Fibroblast of skin of scalp (primary cell): ENCODE results near the gene TMSB10.
A peak's percentile ranks its signal among the peaks of the same experiment; 100 is the strongest.
"Not testable (repeated sequence)": the region's sequence is repeated elsewhere in the genome, so short reads cannot be mapped to it uniquely, and the experiment has no call there.

Source experiments
- DNase-seq: peaks from one replicate; pipeline ENCODE4 v3.0.0-alpha.2; 2013

Gene TMSB10

GRCh38 chr2:84904717-84905174 lies 710 bp upstream of the TMSB10 start:
- peak; percentile 71 for DNase-seq

GRCh38 chr2:84906108-84906899 lies 848 bp downstream of the TMSB10 start:
- DNase-seq = no peak

- DNase-seq = peak; percentile 93
Measured at GRCh38 chr2:84906900-84907714, 1.7 kb downstream of the TMSB10 start.

- DNase-seq = no peak
Measured at GRCh38 chr2:84908948-84909713, 3.7 kb downstream of the TMSB10 start.

GRCh38 chr2:84911135-84911678 lies 5.8 kb downstream of the TMSB10 start:
- no peak for DNase-seq

- DNase-seq = no peak
Measured at GRCh38 chr2:84912984-84913383, 7.5 kb downstream of the TMSB10 start.

- DNase-seq = no peak
Measured at GRCh38 chr2:84914334-84914733, 8.9 kb downstream of the TMSB10 start.

- DNase-seq = not testable (repeated sequence)
Measured at GRCh38 chr2:84915675-84916074, 10.2 kb downstream of the TMSB10 start.

GRCh38 chr2:84917821-84918220 lies 12.4 kb downstream of the TMSB10 start:
- DNase-seq = not testable (repeated sequence)

GRCh38 chr2:84918430-84918829 lies 13.0 kb downstream of the TMSB10 start:
- DNase-seq = no peak

GRCh38 chr2:84919885-84920580 lies 14.6 kb downstream of the TMSB10 start:
- peak; percentile 98 for DNase-seq

- no peak for DNase-seq
Measured at GRCh38 chr2:84923009-84923408, 17.6 kb downstream of the TMSB10 start.

- peak; percentile 65 for DNase-seq
Measured at GRCh38 chr2:84924173-84925106, 19.0 kb downstream of the TMSB10 start.

GRCh38 chr2:84925336-84925723 lies 19.9 kb downstream of the TMSB10 start:
- DNase-seq = no peak

- peak; percentile 94 for DNase-seq
Measured at GRCh38 chr2:84925724-84926376, 20.4 kb downstream of the TMSB10 start.

GRCh38 chr2:84927275-84927627 lies 21.8 kb downstream of the TMSB10 start:
- no peak for DNase-seq

GRCh38 chr2:84931384-84931821 lies 25.9 kb downstream of the TMSB10 start:
- no peak for DNase-seq

GRCh38 chr2:84938194-84938879 lies 32.9 kb downstream of the TMSB10 start:
- DNase-seq = peak; percentile 51

- DNase-seq = no peak
Measured at GRCh38 chr2:84939426-84940087, 34.1 kb downstream of the TMSB10 start.
